GM19452 (cell line): ENCODE measurements around the gene NPVF.
A peak's percentile ranks its signal among the peaks of the same experiment; 100 is the strongest.

Source experiments
- ATAC-seq: cut with Tn5 transposase; IDR thresholded peaks from one replicate; pipeline ENCODE4 v1.9.1; 2021; ENCODE audit not compliant: unreplicated experiment

Gene NPVF

DNA sequence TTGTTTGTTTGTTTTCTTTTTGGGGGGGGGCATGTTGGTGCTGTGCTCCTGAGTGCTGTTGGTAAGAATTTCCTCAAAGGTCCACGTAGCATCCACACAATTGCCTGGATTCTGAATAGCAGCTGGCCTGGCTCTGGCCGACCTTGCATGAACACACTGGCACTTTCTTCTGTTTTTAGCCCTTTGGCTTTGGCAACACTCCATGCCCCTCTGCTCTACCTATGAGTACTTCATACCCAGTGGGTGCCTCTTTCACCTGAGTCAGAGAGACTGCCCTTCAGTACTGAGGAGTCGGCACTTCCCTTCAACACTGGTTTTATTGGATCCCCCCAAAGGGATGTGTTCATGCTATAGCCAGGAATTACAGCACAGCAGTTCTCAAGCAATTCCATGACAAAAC lies 7.2 kb upstream of the NPVF start:
- ATAC-seq: no peak

DNA sequence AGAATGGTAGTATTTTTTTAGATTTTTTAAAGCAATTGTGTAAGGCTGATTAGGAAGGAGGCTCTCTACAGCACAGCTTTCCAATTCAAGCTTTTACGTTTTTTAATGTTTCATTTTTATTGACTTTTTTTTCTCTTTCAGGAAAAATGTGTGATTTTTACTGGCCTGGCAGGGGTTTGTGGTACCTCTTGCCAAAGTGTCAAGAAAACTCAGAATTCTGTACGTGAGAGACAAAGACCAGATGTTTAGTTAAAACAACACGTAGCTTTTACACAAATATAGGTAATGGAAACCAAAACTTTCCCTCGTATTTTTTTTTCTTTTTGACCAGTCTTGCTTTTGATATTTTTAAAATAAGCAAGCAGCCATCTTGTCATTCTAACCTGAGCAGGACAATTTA lies 6.0 kb upstream of the NPVF start:
- no peak for ATAC-seq

- ATAC-seq: no peak
Observed at GRCh38 chr7:25223206-25223605, 5.1 kb downstream of the NPVF start.

DNA sequence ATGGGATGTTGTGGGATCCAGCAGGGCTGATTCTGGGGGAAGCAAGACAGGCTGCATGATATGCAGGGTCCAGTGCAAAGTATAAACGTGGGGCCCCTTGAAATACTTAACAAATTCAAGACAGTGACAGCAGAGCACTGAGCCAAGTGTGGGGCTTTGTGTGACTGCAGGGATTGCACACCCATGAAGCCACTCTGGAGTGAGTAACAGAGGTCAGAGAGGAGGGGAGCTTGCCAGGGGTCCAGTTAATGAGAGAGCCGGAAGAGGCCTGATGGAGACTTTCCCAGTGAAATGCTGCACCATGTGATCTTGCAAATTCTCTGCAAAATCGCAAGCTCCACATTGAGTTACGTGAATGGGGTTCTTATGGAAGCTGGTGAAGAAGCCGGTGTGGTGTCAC lies 5.6 kb downstream of the NPVF start:
- ATAC-seq: no peak

DNA sequence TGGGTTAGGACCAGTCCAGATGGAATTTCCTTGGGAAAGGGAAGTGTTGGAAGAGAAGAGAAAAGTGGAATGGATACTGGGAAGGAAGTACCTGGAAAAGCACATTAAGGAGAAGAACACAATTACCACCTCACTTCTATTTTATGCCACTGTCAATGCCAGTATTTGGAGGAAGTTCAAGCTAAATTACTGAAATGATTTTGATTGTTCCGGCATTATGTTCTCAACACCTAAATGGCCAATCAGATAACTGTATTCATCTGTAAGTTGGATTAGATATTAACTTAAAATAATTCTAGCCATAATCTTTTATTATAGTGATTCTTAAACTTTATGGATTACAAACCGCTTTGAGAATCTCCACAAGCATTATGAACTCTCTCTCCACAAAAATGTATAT lies 7.3 kb downstream of the NPVF start:
- ATAC-seq: no peak

DNA sequence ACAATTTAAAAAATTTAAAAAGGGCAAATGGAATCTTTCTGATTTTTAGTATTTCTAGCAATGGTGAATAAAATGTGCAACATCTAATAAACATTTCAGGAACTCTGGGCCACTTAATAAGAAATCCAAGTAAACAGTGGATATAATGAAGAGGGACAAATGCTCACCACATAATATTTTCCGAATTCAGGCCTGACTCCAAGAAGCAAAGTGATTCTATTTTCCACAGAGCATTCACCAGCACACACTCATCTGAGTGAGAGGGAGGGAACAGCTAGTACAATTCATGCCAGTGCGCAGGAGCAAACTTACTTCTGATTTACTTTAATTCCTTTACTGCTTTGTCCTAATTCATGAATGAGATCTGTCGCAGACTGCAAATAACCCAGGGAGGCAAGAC lies 10.1 kb downstream of the NPVF start:
- ATAC-seq: no peak

GRCh38 chr7:25216837-25217236 lies 11.4 kb downstream of the NPVF start:
- no peak for ATAC-seq

GRCh38 chr7:25215694-25216335 lies 12.5 kb downstream of the NPVF start:
- no peak for ATAC-seq

- no peak for ATAC-seq
Observed at GRCh38 chr7:25208525-25209221, 19.6 kb downstream of the NPVF start.

DNA sequence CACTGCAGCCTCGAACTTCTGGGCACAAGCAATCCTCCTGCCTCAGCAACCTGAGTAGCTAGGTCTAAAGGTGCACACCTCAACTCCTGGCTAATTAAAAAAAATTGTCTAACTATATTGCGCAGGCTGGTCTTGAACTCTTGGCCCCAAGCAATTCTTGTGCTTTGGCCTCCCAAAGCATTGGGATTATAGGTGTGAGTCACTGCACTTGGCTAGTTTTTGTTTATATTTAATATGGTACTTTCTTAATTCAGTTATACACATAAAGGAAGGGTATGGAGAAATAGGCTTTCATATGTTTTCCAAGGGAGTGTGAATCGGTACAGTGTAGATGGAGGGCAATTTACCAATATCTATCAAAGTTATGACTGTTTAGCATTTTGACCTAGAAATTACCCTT lies 20.4 kb downstream of the NPVF start:
- ATAC-seq: no peak

DNA sequence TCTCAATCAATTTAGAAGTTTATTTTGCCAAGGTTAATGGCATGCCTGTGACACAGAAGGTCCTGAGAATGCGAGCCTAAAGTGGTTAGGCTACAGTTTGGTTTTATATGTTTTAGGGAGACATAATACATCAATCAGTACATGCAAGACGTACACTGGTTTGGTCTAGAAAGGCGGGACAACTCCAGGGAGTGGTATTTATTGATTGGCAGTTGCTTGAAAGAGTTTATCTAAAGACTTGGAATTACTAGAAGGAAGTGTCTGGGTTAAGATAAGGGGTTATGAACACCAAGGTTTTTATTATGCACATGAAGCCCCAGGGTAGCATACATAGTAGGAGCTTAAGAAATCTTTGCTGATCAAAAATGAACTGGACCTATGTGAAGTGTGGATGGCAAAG lies 21.5 kb downstream of the NPVF start:
- ATAC-seq: no peak

- ATAC-seq: no peak
Observed at GRCh38 chr7:25196132-25196896, 32.0 kb downstream of the NPVF start.

GRCh38 chr7:25194036-25194435 lies 34.2 kb downstream of the NPVF start:
- ATAC-seq: no peak

- ATAC-seq: no peak
Observed at GRCh38 chr7:25192043-25192442, 36.2 kb downstream of the NPVF start.

DNA sequence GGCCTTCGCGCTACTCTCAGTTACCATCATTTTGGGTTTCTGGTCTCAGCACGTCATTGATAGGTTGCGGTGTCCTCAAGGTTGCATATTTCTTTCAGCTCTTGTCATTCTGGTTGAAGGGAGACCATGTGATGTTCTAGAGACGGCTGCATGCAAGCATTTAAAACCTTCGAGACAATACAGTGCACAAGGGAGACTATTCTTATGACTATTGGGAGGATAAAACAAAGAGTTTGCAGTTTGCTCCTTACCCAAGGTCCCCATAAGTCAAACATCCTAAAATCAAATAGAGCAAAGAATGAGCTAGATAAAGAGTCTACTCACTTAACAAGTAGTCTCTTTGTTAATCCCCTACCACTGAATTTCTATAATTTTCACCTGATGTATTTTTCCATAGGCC lies 39.1 kb downstream of the NPVF start:
- ATAC-seq: no peak

DNA sequence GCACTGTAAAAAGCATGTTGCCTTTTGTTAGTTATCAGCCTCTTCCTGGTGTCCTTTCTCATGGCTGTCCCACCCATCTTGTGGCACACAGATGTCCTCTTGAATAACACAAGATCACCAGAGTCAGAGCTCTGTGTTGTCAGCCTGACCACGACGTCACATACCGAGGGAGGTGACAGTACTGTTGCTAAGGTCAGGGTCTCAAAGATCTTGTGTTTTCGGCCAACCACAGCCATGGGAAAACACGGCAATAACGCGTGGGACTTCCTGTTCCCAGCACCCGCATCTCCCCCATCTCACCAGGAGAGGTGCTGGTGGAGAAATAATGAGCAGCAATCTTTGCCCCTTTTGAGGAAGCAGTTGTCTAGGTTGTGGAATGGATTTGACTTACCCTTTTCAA lies 40.4 kb downstream of the NPVF start:
- no peak for ATAC-seq

GRCh38 chr7:25186436-25186835 lies 41.9 kb downstream of the NPVF start:
- no peak for ATAC-seq

DNA sequence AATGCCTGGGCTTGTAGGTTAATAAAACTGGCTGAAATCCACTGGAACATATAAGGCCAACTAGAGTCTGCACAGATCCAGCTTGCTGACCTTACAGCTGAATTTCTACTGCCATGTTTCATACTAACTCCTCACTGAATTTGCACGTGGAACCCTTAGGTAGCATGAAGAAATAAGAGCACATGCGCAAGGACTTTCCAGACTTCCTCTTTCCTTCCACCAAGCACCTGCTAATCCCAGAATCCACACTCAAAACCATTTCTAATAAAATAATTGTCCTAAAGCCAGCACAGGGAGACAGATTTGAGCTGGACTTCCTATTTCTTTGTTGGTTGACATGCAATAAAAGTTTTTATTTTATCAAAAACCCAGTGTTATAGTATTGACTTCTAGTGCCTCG lies 46.8 kb downstream of the NPVF start:
- ATAC-seq: no peak

DNA sequence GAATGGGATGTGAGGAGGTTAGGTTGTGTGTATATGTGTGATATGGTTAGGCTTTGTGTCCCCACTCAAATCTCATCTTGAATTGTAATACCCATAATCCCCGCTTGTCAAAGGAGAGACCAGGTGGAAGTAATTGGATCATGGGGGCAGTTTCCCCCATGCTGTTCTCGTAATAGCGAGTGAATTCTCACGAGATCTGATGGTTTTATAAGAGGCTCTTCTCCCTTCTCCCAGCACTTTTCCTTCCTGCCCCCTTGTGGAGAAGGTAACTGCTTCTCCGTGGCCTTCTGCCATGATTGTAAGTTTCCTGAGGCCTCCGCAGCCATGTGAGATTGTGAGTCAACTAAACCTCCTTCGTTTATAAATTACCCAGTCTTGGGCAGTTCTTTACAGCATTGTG lies 47.3 kb downstream of the NPVF start:
- ATAC-seq: no peak

DNA sequence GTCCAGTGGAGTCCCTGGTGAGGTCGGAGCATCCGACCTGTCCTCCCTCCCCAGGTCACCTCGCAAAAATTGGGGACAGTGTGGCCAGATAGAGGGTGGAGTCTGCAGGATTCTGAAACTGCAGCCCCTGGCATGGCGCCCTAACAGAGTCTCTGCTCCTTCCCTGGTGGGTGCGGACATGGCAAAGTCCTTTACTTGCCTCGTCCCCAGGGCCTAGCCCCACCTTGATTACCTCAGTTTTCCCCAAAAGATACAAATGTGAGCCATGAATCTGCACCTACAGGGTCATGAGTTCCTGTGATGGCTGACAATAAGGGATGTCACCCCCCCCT lies 47.7 kb downstream of the NPVF start:
- ATAC-seq: peak; percentile 43

DNA sequence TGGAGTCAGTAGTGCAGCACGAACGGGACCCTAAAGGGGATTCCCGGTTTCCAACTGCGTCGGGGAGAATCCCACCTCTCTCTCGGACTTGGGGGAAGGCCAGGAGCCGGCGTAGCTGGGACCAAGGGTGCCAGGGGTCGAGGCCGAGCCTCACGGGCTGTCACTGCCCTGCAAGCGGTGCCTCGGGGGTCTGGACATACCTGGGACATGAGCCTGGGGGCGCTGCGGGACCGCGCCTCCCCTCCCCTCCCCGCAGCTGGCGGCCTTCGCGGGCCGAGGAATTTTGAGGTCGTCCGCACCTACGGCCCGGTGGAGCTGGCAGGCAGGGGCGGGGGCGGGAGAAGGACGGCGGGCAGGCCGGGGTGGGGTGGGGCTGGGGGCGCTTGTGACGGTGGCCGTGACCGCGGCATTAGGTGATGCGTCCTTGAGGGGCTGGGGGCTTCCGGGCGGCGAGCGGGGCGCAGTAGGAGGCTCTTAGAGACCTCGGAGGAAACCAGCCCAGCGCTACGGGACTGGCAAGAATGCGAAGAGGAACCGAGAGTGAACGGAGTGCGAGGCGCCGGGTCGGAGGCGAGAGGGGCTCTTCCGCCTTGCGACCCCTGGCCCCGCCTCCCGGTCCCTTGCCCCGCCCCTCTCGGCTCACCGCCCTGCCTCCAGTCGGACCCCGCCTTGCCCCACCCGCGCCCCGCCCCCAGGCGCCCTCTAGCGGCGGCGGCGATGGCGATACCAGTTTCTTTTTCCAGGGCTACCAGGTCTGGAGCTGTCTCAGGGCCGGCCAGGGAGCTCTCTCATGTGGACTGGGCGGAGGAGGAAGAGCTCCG lies 48.3 kb downstream of the NPVF start:
- peak; percentile 94 for ATAC-seq

- ATAC-seq: no peak
Observed at GRCh38 chr7:25179325-25179724, 49.0 kb downstream of the NPVF start.
